Activated naive CD4-positive, alpha-beta T cell treated with anti-CD3 and anti-CD28 coated beads for 36 hours (primary cell): ENCODE measurements around the gene TSNAXIP1. TPM values are rescaled to one million over a fixed set of nuclear protein-coding genes. Genes with fewer than 3 reads are reported as not detected.
A peak's percentile ranks its signal among the peaks of the same experiment; 100 is the strongest.

Source experiments
- CTCF ChIA-PET: fragments of 350-600 bp; sonication (Branson Sonifier 250); formaldehyde crosslinking; loops from one replicate; lab custom pipeline; 2021; ENCODE audit warnings: antibody characterized with exemption; lab: Charles Lee
- DNase-seq: peaks from one replicate; pipeline ENCODE4 v3.0.0-alpha.2; 2020
- H3K27ac Mint-ChIP-seq: one replicate; pipeline ENCODE4 v1.8.0; 2021; ENCODE audit warnings: mild to moderate bottlenecking, mixed read lengths
- H3K27me3 Mint-ChIP-seq: one replicate; pipeline ENCODE4 v1.8.0; 2021; ENCODE audit warnings: low read depth, mixed read lengths
- H3K36me3 Mint-ChIP-seq: one replicate; pipeline ENCODE4 v1.8.0; 2021; ENCODE audit warnings: low read depth, mixed read lengths
- H3K4me1 Mint-ChIP-seq: one replicate; pipeline ENCODE4 v1.8.0; 2021; ENCODE audit warnings: low read depth, mixed read lengths
- H3K4me3 Mint-ChIP-seq: one replicate; pipeline ENCODE4 v1.8.0; 2021; ENCODE audit warnings: mild to moderate bottlenecking, moderate library complexity, mixed read lengths
- H3K9me3 Mint-ChIP-seq: one replicate; pipeline ENCODE4 v1.8.0; 2021; ENCODE audit warnings: mixed read lengths
- intact Hi-C: fragments of 100-400 bp; cut with micrococcal nuclease; formaldehyde crosslinking; loops from one replicate; pipeline ENCODE4 v1.15.1; 2023
- total RNA-seq, 2 experiments: library from RNA; stranded (reverse); gene quantifications; one replicate each; pipeline ENCODE4 v1.2.3, GENCODE V29; 2021

TSNAXIP1 gene
- under 1 TPM; 0.35 to 0.50 TPM for total RNA-seq

DNA sequence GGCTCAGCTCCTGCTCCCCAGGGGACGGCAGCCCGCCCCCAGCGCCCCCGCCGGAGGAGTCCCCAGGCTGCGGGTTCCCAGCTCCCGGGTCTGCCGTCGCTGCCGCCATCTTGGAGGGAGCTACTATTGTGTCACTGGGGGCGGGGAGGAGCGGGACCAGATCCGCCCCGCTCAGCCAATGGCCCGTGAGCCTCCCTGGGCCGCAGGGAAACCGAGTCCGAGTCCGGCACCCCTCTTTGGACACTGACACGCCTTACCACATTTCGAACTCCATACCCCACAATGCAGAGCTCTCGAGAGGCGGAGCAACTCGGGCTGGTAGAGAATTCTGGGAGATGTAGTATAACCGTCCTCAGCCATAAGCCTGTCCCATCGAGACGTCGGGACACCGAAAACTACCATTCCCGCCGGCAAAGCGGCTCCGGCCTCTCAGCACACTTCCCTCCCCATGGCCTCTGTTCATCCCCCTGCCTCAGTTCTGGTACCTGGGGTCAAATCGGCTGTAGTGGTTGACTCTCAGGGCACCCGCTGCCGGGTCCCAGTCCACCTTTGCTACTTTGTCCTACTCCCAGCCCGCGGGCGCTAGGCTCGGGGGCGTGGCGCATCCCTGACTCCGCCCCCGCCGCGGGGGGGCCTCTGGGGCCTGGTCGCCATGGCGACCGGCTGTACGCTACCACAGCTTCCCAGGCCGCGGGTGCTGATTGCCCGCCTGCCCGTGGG, at the start of gene TSNAXIP1, which contains the start of gene RANBP10:
TSS of gene TSNAXIP1 (plus strand) at position 462 of the 720 bp plus-strand sequence. CDS start 261 bp downstream, outside the sequence.
TSS of gene RANBP10 (minus strand) at position 133 of the 720 bp plus-strand sequence. CDS start at position 109, 24 bp downstream.
- Mint-ChIP-seq H3K4me1 (peaks cover 36% of the 10 kb centered on the region), H3K27me3 (no peaks in the 10 kb centered on the region), H3K36me3 (peaks cover 19% of the 10 kb centered on the region), H3K4me3 (peak within 1 kb of the TSS; percentile 86), H3K27ac (peak within 1 kb of the TSS; percentile 81), H3K9me3 (no peaks in the 10 kb centered on the region)
- DNase-seq, result peak; percentile 98
- intact Hi-C loops, result loop anchor here (1.0 to 10.0 kb wide), 18 partner anchors 10 to 624 kb away; partner anchors contain the start of genes ACD, ATP6V0D1, C16orf86 and CTCF
- CTCF ChIA-PET, result interaction anchor here (0.6 to 2.6 kb wide), 5 partner anchors 9 to 293 kb away, joined by 3 to 30 read pairs (median 4); no protein-coding TSS in a partner anchor

DNA sequence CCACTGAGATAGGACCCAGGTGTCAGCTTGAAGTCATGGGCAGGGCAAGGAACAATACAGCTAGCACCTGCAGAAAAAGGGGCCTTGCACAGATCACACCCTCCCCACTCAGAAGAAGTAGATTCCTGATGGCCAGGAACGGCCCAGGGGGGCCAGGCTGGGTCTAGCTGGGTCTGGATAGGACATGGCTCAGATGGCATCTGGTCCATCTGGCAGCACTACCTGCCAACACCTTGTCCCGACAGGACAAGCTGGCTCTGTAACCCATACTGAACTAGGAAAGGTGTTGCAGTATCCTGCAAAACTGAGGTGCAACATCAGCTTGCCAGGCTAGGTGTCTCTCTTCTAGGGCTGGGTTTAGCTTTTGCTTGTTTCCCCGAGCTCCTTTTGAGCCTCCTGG, 48.7 kb upstream of the TSNAXIP1 start:
- H3K27ac Mint-ChIP-seq, result no peak overlapping the region
- intact Hi-C loops, result no loop called here
- CTCF ChIA-PET, result interaction anchor here (1.3 kb wide), 1 partner anchor 12 kb away, joined by 4 read pairs; no protein-coding TSS in a partner anchor
- H3K27me3 Mint-ChIP-seq, result no peaks in the 10 kb centered on the region
- no peak overlapping the region for H3K4me3 Mint-ChIP-seq
- H3K9me3 Mint-ChIP-seq, result no peaks in the 10 kb centered on the region
- peaks cover 8% of the 10 kb centered on the region for H3K36me3 Mint-ChIP-seq
- H3K4me1 Mint-ChIP-seq, result peaks cover 10% of the 10 kb centered on the region
- no peak for DNase-seq

- DNase-seq, result no peak
- no peaks in the 10 kb centered on the region for H3K9me3 Mint-ChIP-seq
- H3K4me3 Mint-ChIP-seq, result no peak overlapping the region
- H3K4me1 Mint-ChIP-seq, result peaks cover 11% of the 10 kb centered on the region
- intact Hi-C loops, result no loop called here
- H3K27ac Mint-ChIP-seq, result no peak overlapping the region
- CTCF ChIA-PET, result no interaction called here
- peaks cover 3% of the 10 kb centered on the region for H3K36me3 Mint-ChIP-seq
- H3K27me3 Mint-ChIP-seq, result no peaks in the 10 kb centered on the region
These were observed 47.7 kb upstream of the TSNAXIP1 start for GRCh38 chr16:67758966-67759365.

DNA sequence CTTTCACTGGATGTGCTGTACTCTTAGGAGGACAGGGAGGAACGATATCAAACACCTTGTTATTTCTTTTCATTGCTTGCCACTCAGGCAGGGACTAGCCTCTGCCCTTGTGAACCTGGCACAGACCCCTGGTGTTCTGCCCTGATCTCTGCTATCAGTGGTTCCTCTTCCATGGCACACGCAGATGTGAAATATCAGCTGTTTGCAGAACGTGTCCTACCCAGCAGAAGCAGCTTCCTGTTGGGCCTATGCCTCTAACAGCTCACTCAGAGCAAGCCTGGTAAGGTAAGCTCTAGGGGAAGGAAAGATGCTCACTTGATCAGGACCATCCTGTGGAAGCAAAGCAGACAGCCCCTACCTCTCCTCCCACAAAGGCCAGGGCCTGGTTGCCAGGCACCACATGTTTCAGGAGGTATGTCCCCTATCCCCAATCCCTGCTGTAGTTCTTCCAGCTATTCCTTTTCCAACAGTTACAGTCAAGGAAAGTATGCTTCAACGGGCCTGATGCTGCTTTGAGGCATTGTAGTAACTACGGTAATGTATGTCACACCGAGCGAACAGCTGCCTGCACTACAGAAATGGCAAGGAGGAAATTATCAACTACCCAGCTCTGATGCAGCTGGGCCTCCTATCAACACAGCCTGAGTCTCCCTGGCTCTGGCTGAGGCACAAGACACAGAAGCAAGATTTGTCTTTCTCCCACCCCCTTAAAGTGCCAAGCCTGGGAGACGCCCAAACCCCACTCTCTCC, 46.3 kb upstream of the TSNAXIP1 start:
- DNase-seq, result no peak
- Mint-ChIP-seq H3K4me3 (no peak overlapping the region), H3K9me3 (no peaks in the 10 kb centered on the region), H3K4me1 (peaks cover 11% of the 10 kb centered on the region), H3K27ac (peak overlapping the region; percentile 59), H3K36me3 (peaks cover 2% of the 10 kb centered on the region), H3K27me3 (no peaks in the 10 kb centered on the region)
- intact Hi-C loops, result no loop called here
- CTCF ChIA-PET, result interaction anchor here (1.2 kb wide), 2 partner anchors 55 kb away, joined by 3 to 4 read pairs; no protein-coding TSS in a partner anchor

GRCh38 chr16:67760956-67761230, 45.8 kb upstream of the TSNAXIP1 start:
- H3K27ac Mint-ChIP-seq, result no peak overlapping the region
- CTCF ChIA-PET, result interaction anchor here (1.2 kb wide), 1 partner anchor 55 kb away, joined by 4 read pairs; no protein-coding TSS in a partner anchor
- no peaks in the 10 kb centered on the region for H3K9me3 Mint-ChIP-seq
- intact Hi-C loops, result no loop called here
- peaks cover 3% of the 10 kb centered on the region for H3K36me3 Mint-ChIP-seq
- no peak overlapping the region for H3K4me3 Mint-ChIP-seq
- no peak for DNase-seq
- H3K4me1 Mint-ChIP-seq, result peaks cover 11% of the 10 kb centered on the region
- no peaks in the 10 kb centered on the region for H3K27me3 Mint-ChIP-seq

DNA sequence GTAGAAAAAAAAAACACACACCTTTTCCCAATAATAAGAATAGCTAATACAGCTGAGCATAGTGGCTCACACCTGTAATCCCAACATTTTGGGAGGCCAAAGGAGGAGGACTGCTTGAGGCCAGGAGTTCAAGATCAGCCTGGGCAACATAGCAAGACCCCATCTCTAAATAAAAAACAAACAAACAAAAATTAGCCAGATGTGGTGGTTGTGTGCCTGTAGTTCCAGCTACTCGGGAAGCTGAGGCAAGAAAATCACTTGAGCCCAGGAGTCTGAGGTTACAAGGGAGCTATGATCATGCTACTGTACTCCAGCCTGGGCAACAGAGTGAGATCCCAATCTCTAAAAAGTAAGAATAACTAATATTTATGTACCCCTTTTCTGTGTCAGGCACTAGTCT, 44.8 kb upstream of the TSNAXIP1 start:
- H3K36me3 Mint-ChIP-seq, result peaks cover 4% of the 10 kb centered on the region
- CTCF ChIA-PET, result interaction anchor here (1.2 kb wide), 1 partner anchor 54 kb away, joined by 4 read pairs; no protein-coding TSS in a partner anchor
- peaks cover 11% of the 10 kb centered on the region for H3K4me1 Mint-ChIP-seq
- H3K9me3 Mint-ChIP-seq, result no peaks in the 10 kb centered on the region
- no peaks in the 10 kb centered on the region for H3K27me3 Mint-ChIP-seq
- H3K4me3 Mint-ChIP-seq, result no peak overlapping the region
- no peak for DNase-seq
- no peak overlapping the region for H3K27ac Mint-ChIP-seq
- intact Hi-C loops, result no loop called here

DNA sequence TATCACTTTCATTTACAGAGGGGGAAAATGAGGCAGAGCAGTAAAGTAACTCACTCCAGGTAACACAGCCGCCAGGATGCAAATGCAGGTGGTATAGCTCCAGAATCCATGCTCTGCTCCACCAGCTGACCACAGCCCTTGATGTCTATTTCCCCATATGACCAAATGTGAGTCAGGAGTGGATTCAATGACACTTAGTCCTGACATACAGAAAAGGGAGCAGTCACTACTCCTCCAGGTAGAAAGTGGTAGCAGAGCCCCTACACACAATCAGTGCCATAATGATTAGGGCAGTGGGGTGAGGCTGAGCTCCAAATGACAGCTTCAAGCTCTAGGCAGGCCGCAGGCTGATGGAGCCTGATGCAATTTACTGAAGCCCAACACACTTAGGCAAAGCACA, 44.3 kb upstream of the TSNAXIP1 start:
- intact Hi-C loops, result no loop called here
- peaks cover 4% of the 10 kb centered on the region for H3K36me3 Mint-ChIP-seq
- H3K27me3 Mint-ChIP-seq, result no peaks in the 10 kb centered on the region
- H3K4me3 Mint-ChIP-seq, result no peak overlapping the region
- no peak for DNase-seq
- CTCF ChIA-PET, result no interaction called here
- H3K27ac Mint-ChIP-seq, result no peak overlapping the region
- no peaks in the 10 kb centered on the region for H3K9me3 Mint-ChIP-seq
- peaks cover 11% of the 10 kb centered on the region for H3K4me1 Mint-ChIP-seq

GRCh38 chr16:67763066-67763465, 43.6 kb upstream of the TSNAXIP1 start:
- CTCF ChIA-PET, result no interaction called here
- Mint-ChIP-seq H3K9me3 (no peaks in the 10 kb centered on the region), H3K4me1 (peaks cover 11% of the 10 kb centered on the region), H3K4me3 (no peak overlapping the region), H3K36me3 (peaks cover 4% of the 10 kb centered on the region), H3K27me3 (no peaks in the 10 kb centered on the region), H3K27ac (no peak overlapping the region)
- intact Hi-C loops, result no loop called here
- no peak for DNase-seq

DNA sequence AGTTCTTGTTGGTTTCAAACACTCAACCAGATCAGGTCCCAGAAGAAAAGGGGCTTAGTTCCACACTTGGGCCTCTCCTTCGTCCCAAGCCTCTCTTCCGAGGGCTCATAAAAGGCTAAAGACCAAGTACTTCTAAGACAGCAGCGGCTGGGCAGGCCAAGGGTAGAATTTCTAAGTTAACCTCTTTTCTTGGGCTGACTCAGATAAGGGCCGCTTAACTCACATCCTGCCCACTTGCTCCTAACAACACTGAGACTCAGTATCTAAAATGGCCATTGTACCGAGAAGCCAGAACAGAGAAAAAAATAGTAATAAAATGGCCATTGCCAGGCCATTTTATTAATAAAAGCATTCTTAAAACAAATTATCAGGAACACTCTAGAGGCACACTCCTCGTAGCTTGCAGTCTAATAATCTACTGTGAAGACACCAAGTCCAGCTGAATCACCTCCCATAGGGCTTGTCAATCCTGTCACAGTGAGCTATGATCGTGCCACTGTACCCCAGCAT, 42.5 kb upstream of the TSNAXIP1 start:
- H3K9me3 Mint-ChIP-seq, result no peaks in the 10 kb centered on the region
- H3K4me3 Mint-ChIP-seq, result no peak overlapping the region
- CTCF ChIA-PET, result no interaction called here
- H3K27ac Mint-ChIP-seq, result no peak overlapping the region
- H3K4me1 Mint-ChIP-seq, result peaks cover 11% of the 10 kb centered on the region
- H3K36me3 Mint-ChIP-seq, result peaks cover 4% of the 10 kb centered on the region
- intact Hi-C loops, result no loop called here
- no peaks in the 10 kb centered on the region for H3K27me3 Mint-ChIP-seq
- no peak for DNase-seq

- Mint-ChIP-seq H3K9me3 (no peaks in the 10 kb centered on the region), H3K36me3 (peaks cover 9% of the 10 kb centered on the region), H3K4me3 (no peak overlapping the region), H3K27me3 (no peaks in the 10 kb centered on the region), H3K27ac (no peak overlapping the region), H3K4me1 (peaks cover 5% of the 10 kb centered on the region)
- no peak for DNase-seq
- intact Hi-C loops, result no loop called here
- CTCF ChIA-PET, result interaction anchor here (0.7 kb wide), 1 partner anchor 281 kb away, joined by 3 read pairs; no protein-coding TSS in a partner anchor
These were observed 40.4 kb upstream of the TSNAXIP1 start for GRCh38 chr16:67766291-67766690.

GRCh38 chr16:67767953-67768352, 38.7 kb upstream of the TSNAXIP1 start:
- Mint-ChIP-seq H3K36me3 (peaks cover 21% of the 10 kb centered on the region), H3K27me3 (no peaks in the 10 kb centered on the region)

GRCh38 chr16:67770346-67770991, 36.2 kb upstream of the TSNAXIP1 start:
- intact Hi-C loops, result no loop called here
- DNase-seq, result no peak
- H3K36me3 Mint-ChIP-seq, result peaks cover 21% of the 10 kb centered on the region
- H3K9me3 Mint-ChIP-seq, result no peaks in the 10 kb centered on the region
- H3K27me3 Mint-ChIP-seq, result no peaks in the 10 kb centered on the region
- no peaks in the 10 kb centered on the region for H3K4me1 Mint-ChIP-seq
- H3K4me3 Mint-ChIP-seq, result no peak overlapping the region
- CTCF ChIA-PET, result interaction anchor here (0.6 to 1.2 kb wide), 2 partner anchors 15 to 46 kb away, joined by 3 to 4 read pairs; no protein-coding TSS in a partner anchor
- H3K27ac Mint-ChIP-seq, result no peak overlapping the region

More at GRCh38 chr16:67767953-67768352, 38.7 kb upstream of the TSNAXIP1 start:
- intact Hi-C loops, result no loop called here
- Mint-ChIP-seq H3K4me1 (peaks cover 2% of the 10 kb centered on the region), H3K4me3 (no peak overlapping the region), H3K27ac (no peak overlapping the region), H3K9me3 (no peaks in the 10 kb centered on the region)
- CTCF ChIA-PET, result interaction anchor here (0.6 kb wide), 1 partner anchor 52 kb away, joined by 3 read pairs; no protein-coding TSS in a partner anchor
- DNase-seq, result no peak
